T-helper 2 cell treated with Interferon-gamma antibody and Interleukin-4, amounts not matched to agents 100 ng/mL and 5 ng/mL, for 36 hours (primary cell): Measurements from ENCODE around the gene CSTF3. TPM values are rescaled to one million over a fixed set of nuclear protein-coding genes. Genes with fewer than 3 reads are reported as not detected.
"Not testable (repeated sequence)": the region's sequence is repeated elsewhere in the genome, so short reads cannot be mapped to it uniquely, and the experiment has no call there.

Experiments used
- intact Hi-C: fragments of 100-400 bp; cut with micrococcal nuclease; formaldehyde crosslinking; loops from one replicate; pipeline ENCODE4 v1.15.1; 2023
- total RNA-seq: library from RNA; stranded (reverse); gene quantifications from 2 replicates; pipeline ENCODE4 v1.2.3, GENCODE V29; 2022

Gene CSTF3
- total RNA-seq, 1 donor from 2014 or later: 28.5 TPM

- intact Hi-C loops: loop anchor here (5.0 kb wide), 4 partner anchors 151 to 1084 kb away; partner anchors contain the start of genes CAPRIN1 and QSER1
Observed at GRCh38 chr11:33162831-33163230, 1.6 kb upstream of the CSTF3 start.

DNA sequence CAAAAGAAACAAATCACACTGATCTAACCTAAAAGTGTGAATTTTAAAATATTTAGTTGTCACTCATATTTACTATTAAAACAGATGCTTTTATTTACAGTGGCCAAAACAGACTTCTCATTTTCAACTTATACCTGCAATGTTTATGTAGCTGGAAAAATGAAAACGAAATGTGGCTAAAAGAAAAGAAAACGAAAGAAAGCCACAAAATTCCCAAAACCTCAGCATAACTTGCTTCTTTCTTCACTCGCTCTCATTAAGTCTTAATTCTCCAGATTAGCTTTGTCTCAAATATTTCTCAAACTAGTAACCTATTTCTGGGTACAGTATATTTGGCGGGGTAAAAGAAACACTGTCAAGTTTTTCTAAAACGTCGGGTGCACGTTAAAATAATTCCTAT is 693 bp downstream of the CSTF3 start:
- intact Hi-C loops: loop anchor here (2.0 to 5.0 kb wide), 6 partner anchors 148 to 1087 kb away; partner anchors contain the start of genes C11orf91, CAPRIN1 and QSER1

GRCh38 chr11:33160136-33160535 is 1.1 kb downstream of the CSTF3 start:
- intact Hi-C loops: loop anchor here (2.0 to 5.0 kb wide), 6 partner anchors 148 to 1087 kb away; partner anchors contain the start of genes C11orf91, CAPRIN1 and QSER1

GRCh38 chr11:33159378-33159867 is 1.9 kb downstream of the CSTF3 start:
- intact Hi-C loops: not testable (repeated sequence)

- intact Hi-C loops: no loop called here
Observed at GRCh38 chr11:33158596-33159275, 2.5 kb downstream of the CSTF3 start.

DNA sequence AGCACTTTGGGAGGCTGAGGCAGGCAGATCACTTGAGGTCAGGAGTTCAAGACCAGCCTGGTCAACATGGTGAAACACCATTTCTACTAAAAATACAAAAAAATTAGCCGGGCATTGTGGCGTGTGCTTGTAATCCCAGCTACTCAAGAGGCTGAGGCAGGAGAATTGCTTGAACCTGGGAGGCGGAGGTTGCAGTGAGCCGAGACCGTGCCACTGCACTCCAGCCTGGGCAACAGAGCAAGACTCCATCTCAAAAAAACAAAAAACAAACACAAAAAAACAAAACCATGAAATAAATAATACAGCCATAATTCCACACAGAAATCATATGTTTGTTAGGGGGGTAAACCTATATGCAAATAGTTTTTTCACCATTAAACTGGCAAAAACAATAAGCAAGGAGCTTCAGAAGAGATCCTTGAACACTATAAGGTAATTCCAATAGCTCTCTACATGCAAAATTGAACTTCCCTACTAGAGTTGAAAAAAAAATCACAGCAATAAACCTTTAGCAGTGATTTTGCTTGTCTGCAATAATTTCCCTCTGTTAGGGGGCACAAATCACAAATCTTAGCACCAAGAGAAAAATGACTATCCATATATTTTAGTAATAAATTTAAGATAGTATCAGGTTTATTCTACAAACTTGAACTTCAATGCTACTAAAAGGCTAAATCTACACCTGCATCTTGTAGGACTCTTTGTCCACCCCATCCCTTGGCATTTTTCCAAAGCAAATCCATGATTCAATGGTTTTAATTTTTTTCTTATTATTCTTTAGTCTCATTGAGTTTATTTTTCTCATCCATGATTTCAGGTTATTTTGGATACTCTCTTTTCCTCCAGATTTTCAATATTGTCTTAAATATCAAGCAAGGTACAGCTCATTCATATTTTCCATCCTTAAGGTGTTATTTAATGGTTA is 3.9 kb downstream of the CSTF3 start:
- intact Hi-C loops: no loop called here

GRCh38 chr11:33151399-33151798 is 9.9 kb downstream of the CSTF3 start:
- intact Hi-C loops: no loop called here

DNA sequence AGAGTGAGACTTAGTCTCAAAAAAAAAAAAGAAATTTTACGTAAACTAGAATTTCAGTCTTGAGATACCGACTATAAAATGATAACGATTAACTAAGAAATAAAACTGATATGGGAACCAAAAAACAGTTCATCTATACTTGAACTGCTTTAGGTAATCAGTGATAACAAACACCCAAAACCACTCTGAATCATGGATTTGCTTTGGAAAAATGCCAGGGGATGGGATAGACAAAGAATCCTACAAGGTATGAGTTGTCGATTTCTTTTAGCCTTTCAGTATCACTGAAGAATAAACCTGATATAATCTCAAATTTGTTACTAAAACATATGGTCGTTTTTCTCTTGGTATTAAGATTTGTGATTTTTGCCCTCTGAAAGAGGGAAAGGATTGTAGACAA is 13.7 kb downstream of the CSTF3 start:
- intact Hi-C loops: no loop called here

DNA sequence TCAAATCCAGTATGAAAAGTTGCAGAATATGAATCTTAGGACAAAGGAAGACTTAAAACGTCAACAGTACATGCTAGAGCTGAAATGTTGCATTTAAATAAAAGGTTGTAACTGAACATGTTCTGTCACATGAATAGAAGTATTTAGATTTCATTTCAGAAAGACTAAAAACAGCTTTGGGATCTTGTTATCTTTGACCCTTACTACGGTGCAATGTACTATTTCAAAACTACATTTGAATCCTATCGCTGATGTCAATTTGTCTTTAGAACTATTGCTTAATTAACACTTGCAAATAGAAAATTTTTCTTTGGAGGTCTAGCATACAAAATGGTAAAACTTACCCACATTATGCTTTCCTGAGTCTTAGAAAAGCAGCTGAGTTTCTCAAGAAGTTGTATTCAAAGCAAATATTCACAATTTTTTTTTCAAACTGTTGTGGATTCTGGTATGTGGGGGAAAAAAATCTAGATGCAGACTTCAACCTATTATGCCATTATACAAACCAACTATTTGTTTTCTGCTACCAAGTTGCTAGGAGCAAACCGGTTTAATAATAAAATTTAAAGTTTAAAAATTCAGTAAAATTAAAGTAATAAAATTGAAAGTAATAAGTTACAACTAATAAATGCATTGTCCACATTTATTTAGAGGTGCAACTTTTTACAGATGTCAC is 25.4 kb downstream of the CSTF3 start:
- intact Hi-C loops: no loop called here

DNA sequence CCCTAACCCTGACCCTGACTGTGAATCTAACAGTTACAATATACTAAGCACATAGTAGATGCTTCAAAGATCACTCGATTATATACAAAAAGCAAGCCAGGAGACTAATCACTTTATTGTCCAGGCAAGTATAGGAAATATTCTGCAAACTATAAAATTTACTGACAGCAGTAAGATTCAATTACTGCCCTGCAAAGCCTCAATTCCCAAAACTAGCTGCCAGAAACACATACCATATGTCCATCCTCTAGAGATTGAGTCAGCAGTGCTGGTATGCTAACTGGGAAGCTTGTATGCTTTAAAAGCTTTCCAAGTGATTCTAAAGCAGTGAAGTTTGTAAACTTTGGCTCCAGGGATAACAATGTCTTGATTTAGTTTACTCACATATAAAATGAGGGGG is 26.1 kb downstream of the CSTF3 start:
- intact Hi-C loops: no loop called here

DNA sequence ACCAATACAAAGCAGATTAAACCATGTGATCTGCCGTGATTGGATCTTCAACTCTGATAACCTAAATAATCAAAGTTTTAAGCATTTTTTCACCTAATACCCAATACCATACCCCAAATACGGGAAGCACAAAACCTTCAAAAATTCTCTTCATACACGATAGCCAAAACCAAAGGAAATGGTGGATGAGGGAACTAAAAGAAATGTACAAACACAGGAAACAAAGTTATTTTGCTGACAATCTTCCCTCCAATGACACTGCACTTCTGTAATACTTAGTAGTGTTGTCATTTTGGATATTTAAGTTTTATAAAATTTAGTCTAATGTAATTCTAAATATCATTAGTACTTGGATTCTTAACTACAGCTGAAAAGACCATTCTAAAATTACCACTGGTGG is 27.0 kb downstream of the CSTF3 start:
- intact Hi-C loops: no loop called here

DNA sequence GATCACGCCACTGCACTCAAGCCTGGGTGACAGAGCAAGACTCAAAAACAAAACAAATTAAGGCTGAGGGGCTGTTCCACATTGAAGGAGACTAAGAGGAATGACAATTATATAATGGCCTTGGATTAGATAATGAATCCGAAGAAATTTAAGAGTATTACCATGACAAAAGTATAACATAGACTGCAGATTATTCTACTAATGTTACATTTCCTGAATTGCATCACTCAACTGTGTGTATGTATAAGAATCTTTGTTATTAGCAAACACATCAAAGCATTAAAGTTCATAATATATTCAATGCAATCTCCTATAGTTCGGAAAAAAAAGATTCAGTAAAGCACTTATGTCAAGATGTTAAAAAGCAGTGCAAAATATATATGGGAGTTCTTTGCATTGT is 27.5 kb downstream of the CSTF3 start:
- intact Hi-C loops: no loop called here

DNA sequence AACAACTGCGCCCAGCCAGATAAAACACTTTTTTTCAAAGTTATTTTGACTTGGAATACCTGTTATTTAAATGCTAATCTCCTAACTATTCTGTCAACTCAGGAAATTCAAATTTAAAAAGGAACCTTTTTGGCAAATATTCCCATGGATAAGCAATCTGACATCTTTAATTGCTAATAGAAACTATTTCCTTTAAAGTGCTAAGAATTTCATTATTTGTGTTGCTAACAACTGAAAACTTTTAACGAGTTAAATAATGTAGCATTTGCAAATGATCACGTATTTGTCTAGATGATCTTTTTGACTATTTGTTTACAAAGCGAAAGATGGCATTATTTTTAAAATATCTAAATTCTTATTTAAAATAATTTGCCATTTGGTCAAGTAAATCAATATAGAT is 28.8 kb downstream of the CSTF3 start:
- intact Hi-C loops: no loop called here

- intact Hi-C loops: no loop called here
Observed at GRCh38 chr11:33128739-33129138, 32.5 kb downstream of the CSTF3 start.

DNA sequence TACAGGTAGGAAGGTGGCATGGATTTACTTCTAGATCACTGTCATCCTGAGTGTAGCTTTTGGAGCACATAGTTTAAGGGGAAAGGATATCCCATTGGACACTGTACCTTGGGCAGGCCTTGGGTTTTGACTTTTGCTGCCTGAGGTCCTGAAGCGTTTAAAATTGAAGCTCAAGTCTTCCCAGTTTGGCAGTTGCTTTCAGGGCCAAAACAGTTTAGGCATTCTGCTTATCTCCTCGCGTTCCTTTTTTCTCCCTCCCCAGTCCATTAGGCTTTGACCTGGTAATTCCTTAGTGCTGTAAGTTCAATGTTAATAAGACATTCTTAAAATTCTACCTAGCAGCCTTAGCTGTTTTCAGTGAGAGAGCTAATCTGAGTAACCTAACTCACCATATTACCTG is 35.7 kb downstream of the CSTF3 start:
- intact Hi-C loops: no loop called here

- intact Hi-C loops: no loop called here
Observed at GRCh38 chr11:33125025-33125424, 36.3 kb downstream of the CSTF3 start.

DNA sequence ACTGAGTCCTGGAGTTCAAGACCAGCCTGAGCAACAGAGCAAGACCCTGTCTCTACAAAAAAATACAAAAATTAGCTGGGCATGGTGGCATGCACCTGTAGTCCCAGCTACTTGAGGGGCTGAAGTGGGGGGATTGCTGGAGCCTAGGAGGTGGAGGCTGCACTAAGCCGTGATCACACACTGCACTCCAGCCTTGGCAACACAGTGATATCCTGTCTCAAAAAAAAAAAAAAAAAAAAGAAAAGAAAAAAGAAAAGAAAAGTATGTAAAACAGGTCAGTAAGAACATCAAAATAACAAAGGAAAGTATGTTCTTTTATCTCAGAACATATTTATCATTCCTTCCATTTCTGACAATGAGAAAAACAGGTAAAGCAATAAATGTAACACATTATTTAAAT is 38.6 kb downstream of the CSTF3 start:
- intact Hi-C loops: not testable (repeated sequence)

DNA sequence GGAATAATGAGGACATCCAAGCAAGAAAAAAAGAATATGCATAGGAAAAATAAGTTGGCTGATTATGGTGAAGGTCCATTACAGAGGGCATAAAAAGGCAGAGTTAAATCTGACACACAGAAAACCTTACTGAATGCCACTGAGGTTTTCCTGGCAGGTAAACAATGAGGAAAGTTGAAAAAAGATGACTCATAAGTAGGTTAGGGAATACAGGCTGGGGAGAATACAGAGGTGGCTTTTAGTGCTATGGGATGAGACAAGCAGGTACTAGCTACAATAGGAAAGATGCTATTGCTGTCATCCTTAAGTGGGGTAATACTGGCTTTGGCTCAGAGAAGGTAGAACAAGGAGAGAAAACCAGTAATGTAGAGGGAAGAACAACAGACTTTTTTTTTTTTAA is 44.7 kb downstream of the CSTF3 start:
- intact Hi-C loops: no loop called here

GRCh38 chr11:33110083-33110482 is 51.2 kb downstream of the CSTF3 start:
- intact Hi-C loops: no loop called here

DNA sequence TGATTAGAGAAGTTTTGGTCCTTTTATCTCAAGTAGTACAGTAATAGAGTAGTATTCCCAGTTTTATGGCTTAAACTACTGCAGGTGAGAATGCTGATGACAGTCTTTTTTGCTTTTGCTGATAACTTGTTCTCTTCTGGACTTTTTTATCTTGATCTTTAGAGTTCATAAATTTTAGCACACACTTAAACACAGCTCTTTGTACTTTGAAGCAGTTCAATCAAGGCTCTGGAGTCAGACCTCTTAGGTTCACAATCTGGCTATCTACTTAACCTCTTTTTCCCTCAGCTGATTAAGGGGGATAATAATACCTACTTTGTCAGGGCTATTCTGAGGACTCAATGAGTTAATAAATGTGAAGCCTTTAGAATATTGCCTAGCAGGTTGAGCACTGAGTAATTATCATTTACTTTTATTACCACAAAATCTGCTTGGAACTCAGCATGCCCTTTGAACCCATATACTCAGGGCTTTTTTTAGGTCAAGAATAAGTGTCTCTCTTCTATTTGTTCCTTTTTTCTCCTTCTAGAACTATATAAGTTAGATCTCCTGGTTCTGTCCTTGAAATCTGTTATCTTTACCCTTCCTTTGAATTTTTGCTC is 51.9 kb downstream of the CSTF3 start:
- intact Hi-C loops: no loop called here

DNA sequence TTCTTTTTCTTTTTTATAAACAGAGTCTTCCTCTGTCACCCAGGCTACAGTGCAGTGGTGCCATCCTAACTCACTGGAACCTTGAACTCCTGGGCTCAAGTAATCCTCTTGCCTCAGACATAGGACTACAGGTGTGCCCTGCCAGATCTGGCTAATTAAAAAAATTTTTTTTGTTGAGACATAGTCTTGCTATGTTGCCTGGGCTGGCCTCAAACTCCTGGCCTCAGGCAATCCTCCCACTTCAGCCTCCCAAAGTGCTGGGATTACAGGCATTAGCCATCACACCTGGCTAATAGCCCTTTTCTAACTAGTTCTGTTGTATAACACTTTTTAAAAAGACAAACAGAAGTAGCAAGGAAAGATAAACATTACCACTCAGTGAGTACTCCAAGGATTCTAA is 57.4 kb downstream of the CSTF3 start:
- intact Hi-C loops: no loop called here
